LNCAP (cell line): ENCODE results near the gene CSKMT.

Experiments used
- TF ChIP-seq, protein P1 (sequence below): fragments of 450-650 bp; IDR thresholded peaks from 2 replicates; pipeline ENCODE4 v1.5.1; 2017; ENCODE audit warnings: mild to moderate bottlenecking

CSKMT gene, protein sequence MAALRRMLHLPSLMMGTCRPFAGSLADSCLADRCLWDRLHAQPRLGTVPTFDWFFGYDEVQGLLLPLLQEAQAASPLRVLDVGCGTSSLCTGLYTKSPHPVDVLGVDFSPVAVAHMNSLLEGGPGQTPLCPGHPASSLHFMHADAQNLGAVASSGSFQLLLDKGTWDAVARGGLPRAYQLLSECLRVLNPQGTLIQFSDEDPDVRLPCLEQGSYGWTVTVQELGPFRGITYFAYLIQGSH

DNA sequence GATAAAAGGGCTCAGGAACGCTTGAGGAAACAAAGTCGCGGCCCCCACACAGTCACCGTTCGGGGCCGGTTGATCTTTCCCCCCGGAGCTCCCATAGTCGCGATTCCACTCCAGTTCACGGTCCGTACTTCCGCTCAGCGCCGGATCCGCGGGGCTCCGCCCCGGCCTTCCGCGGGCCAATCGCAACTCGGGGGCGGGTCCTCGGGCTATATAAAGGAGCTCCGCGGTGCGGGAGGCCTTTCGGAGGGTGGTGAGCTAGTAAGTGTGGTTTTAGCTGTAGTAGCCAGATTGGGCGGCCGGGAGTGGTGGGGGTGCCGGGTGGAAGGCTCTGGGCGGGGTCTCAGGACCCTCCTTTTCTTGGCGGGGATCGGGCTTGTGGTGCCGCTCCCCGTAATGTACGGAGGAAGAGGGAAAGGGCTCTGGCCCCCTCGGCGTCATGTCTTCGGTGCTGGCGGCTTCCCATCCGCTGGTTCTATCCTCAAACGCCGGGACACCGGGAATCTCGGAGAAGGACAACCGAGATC lies at the start of gene CSKMT, which contains the start of gene C11orf98:
TSS of gene CSKMT (plus strand) at position 238 of the 524 bp plus-strand sequence. CDS start 568 bp downstream, outside the sequence.
TSS of gene C11orf98 (minus strand) at position 136 of the 524 bp plus-strand sequence. CDS start at position 95, 41 bp downstream.
- TF ChIP-seq, protein P1, sequence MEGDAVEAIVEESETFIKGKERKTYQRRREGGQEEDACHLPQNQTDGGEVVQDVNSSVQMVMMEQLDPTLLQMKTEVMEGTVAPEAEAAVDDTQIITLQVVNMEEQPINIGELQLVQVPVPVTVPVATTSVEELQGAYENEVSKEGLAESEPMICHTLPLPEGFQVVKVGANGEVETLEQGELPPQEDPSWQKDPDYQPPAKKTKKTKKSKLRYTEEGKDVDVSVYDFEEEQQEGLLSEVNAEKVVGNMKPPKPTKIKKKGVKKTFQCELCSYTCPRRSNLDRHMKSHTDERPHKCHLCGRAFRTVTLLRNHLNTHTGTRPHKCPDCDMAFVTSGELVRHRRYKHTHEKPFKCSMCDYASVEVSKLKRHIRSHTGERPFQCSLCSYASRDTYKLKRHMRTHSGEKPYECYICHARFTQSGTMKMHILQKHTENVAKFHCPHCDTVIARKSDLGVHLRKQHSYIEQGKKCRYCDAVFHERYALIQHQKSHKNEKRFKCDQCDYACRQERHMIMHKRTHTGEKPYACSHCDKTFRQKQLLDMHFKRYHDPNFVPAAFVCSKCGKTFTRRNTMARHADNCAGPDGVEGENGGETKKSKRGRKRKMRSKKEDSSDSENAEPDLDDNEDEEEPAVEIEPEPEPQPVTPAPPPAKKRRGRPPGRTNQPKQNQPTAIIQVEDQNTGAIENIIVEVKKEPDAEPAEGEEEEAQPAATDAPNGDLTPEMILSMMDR = no peak

DNA sequence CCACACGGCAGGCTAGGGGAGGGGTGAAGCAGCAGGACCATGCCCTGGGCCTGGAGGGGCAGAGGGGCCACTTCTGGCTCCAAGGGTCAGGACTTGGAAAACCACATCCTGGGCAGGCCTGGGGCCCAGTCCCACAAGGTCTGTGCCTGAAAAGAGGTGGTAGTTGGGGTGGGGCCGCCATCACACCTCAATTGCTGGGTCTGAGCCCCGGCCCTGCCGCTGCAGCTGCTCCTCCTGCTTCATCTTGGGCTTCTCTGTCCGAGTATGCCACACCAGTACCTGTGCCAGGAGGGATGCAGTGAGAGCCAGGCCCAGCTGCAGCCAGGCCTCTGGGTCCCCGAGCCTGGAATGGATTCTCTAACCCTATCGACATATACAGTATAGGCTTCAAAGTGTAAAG lies 49.6 kb upstream of the CSKMT start:
- TF ChIP-seq, protein P1 = no peak

GRCh38 chr11:62621027-62621566 lies 44.0 kb upstream of the CSKMT start:
- TF ChIP-seq, protein P1 = no peak

- TF ChIP-seq, protein P1 = no peak
These were observed 43.3 kb upstream of the CSKMT start, which contains the start of gene B3GAT3 for GRCh38 chr11:62621567-62622470. Gene B3GAT3 (minus strand): TSS chr11:62621986. CDS start chr11:62621947, 39 bp downstream.

DNA sequence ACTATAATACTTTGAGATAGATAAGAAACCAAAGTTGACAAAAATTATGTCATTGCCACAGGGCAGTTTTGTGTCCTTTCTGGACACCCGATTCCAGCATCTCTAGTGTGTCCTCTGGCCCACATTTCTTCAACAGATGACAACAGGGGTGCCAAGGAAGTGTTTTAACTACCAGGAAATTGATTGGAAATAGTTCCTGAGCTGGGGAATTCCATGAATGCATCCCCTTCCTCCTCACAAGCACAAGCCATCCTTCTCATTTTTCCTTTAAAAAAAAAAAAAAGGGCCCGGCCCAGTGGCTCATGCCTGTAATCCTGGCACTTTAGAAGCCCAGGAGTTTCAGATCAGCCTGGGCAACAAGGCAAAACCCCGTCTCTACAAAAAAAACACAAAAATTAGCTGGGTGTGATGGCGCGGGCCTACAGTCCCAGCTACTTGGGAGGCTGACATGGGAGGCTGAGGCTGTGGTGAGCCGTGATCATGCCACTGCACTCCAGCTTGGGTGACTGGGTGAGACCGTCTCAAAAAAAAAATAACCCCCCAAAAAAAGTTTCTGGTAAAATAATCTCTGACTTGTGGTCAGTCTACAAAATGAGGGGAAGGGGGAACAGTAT lies 42.5 kb upstream of the CSKMT start:
- TF ChIP-seq, protein P1 = no peak

DNA sequence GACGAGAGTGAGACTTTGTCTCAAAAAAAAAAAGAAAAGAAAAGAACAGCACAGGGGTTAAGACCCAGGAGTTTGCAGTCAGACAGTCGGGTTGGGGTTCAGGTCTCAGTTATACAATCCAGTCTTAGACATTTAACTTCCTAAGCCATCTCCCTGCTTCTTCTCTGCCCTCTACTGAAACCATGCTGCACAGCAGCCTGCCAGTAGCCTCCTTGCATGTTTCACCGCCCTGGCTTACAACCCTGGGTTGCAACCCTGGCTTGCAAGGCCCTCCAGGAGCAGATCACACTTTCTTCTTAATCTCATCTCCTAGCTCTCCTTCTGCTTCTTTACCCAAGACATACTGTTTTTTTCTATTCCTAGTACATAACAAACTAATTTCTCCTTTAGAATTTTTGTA lies 37.4 kb upstream of the CSKMT start:
- TF ChIP-seq, protein P1 = no peak

GRCh38 chr11:62632492-62632891 lies 32.6 kb upstream of the CSKMT start:
- TF ChIP-seq, protein P1 = no peak
